HG03175 (cell line): ENCODE measurements around the gene PRAME.
"Not testable (repeated sequence)": the region's sequence is repeated elsewhere in the genome, so short reads cannot be mapped to it uniquely, and the experiment has no call there.

Source experiments
- ATAC-seq: cut with Tn5 transposase; IDR thresholded peaks from one replicate; pipeline ENCODE4 v1.9.1; 2021; ENCODE audit warnings: mild to moderate bottlenecking, moderate library complexity; ENCODE audit not compliant: unreplicated experiment

The PRAME gene

DNA sequence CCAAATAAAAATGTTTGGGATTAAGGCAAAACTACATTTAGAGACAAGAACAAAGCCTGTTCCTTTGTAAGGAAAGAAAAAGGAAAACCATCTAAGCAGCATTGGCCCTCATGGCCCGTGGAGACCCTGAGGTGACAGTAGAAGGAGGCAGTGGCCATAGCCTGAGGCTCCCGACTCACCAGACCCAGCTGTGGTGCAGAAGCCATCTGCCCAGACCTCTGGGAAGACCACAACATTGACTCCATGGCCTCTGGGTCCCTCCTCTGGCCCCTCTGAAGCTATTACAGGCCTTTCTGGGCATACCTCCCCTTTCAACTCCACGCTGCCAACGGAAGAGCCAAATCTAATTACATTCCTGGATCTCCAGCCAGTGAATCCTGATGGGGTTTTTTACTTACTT lies 6.4 kb downstream of the PRAME start:
- no peak for ATAC-seq

DNA sequence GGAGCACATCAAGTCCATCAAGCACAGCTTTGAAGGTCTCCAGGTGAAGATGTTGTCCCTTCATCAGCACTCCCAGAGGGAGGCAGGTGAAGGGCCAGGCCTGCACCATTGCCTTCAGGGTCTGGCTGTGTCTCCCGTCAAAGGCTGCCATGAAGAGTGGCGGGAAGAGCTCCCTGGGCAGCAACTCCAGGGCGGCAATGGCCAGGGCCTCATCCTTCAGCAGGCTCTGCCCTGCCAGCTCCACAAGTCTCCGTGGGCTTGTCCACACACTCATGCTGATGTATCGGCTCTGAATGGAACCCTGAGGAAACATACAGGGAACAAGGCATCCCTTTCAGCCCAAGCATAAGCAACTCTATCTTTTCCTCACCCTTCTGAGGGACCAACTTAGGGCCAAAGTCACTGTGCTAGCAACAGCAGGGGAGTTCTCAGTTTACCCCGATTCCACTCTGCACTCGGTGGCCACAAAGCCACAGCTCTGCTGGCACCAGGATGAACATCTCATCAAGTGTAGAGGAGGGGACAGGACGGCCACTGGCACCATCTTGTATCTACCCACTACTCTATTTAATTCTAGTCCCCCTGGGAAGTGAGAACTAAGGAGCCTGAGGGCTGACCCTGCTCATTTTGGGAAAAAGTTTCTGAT lies 8.2 kb downstream of the PRAME start:
- ATAC-seq: no peak

DNA sequence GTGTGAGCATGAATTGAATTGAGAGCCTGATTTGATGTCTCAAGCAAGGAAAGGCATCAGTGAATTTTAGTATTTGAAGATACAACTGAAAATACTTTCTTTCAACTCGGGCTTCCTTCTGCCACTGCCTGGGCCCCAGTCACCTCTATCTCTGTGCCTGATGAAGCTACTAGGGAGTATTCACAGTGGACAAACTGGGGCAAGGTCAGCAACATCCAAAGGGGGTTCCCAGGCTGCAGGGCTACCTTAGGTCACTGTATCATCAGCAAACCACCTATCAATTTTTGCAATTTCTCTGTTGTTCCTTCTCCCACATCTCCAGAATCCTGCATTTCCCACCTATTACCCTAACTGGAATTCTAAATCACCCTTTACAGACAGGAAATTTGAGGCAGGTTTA lies 10.2 kb downstream of the PRAME start:
- no peak for ATAC-seq

DNA sequence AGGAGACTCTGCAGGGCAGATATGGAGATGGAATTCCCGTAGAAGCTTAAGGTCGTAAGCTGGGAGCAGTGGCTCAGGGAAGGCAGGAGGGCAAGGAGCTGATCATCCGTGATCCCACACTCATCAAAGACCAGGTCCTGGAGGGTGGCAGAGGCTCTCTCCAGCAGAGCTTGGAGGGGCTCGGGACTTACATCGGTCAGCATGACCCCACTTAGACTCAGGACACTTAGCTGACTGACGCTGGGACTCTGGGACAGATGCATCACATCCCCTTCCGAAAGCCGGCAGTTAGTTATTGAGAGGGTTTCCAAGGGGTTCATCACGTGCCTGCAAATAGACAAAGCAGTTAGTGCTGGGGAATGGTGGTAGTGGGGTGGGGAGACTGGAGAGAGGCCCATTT lies 10.7 kb downstream of the PRAME start:
- no peak for ATAC-seq

DNA sequence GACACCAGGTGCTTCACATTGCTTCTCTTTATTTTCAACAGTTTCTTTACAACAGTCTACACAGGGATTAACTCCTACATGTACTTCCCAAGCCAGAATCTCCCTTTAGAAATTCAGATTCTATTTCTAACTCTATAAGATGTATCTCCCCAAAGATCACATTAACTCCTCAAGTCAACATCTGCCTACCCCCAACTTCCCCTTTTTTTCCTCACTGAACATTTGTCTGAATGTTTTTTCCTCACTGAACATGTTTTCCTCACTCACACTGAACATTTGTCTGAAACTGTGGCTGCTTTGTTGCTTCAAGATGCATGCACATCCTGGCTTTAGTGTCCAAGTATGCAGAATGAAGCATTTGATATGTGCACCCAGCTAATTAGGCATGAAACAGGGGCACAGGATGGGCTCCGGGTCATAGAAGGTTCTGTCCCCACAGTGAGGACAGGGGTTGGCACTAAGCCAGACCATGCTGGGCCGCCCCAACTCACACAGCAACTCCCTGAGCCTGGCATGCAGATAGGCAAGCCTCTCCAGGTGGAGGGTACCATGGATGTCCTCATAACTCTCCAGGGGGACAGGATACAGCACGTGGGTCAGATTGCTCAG lies 11.3 kb downstream of the PRAME start:
- ATAC-seq: no peak

DNA sequence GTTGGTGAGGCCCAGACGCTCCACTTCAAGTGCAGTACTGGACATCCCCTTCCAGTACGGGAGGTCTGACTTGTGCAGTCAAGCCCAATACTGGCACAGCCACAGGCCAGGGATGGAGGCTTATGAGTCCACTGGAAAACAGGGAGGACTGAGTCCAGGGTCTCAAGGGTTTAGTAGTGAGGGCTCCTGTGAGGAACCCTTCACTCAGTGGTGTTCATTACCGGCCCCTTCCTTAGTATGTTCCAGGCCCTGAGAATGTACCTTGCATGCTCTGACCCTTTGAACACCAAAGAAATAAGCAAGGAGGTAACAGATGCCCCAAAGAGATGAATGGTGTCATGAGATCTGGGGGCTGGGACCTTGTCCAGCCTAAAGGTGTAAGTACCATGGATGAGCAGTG lies 11.8 kb downstream of the PRAME start:
- ATAC-seq: no peak

DNA sequence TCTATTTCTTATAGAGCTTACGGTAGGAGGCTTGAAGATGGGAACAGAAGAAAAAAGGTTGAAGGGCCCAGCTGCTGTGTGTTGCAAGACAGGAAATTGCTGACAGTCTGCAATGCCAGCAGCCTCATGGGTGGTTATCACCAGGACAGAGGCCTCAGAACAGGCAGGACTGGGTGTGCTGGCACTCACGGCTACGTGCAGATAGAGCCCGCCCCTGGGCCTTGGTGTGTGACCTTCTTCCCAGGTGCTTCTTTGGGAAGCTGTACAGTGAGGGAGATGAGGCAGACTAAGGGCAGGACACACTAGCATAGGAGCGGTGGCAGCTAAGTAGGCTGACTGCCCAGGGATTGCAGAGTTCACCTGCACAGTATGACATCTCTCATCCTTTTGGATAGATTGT lies 12.6 kb downstream of the PRAME start:
- ATAC-seq: no peak

DNA sequence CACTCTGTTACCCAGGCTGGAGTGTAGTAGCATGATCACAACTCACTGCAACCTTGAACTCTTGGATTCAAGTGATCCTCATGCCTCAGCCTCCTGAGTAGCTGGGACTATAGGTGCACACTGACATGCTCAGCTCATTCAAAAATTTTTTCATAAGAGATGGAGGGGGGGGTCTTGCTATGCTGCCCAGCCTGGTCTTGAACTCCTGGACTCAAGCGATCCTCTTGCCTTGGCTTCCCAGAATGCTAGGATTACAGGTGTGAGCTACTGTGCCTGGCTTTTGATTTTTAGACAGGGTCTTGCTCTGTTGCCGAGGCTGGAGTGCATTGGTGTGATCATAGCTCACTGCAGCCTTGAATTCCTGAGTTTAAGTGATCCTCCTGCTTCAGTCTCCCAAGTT lies 14.0 kb downstream of the PRAME start:
- ATAC-seq: no peak

DNA sequence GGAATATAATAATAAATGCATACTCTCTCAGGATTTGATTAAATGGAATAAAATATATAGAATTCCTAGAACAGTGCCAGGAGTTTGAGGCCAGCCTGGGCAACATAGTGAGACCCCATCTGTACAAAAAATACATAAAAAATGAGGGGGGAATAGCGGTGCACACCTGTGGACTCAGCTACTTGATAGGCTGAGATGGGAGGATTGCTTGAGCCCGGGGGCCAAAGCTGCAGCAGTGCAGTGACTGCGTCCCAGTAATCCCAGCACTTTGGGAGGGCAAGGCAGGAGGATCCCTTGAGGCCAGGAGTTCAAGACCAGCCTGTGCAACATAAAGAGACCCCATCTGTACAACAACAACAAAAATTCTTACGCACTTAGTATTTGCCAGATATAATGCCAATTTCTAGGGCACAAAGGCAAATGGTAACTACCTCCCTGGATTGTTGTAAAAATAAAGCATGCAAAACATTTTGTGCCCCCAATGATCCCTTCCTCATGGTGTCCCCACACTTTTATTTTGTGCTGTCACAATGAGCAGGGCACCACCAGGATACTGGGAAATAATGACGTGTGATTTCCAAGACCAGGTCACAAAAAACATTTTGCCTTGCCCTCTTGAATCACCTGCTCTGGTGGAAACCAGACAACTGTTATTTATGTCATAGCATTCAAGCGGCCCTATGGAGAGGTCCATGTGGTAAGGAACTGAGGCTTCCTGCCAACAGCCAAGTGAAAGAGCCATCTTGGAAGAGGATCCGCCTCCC lies 20.7 kb downstream of the PRAME start:
- ATAC-seq: no peak

DNA sequence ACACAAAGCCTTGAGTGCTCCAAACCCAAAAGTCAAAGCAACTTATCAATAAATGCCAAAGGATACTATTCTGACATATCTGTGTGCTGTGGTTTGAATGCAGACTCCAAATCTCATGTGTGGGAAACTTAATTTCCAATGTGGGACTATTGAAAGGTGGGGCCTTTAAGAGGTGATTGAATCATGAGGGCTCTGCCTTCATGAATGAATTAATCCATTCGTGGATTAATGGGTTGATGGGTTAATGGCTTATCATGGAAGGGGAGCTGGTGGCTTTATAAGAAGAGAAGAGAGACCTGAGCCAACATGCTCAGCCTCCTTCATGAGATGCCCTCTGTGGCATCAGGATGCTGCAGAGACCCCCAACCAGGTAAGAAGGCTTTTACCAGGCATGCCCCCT lies 22.1 kb downstream of the PRAME start:
- no peak for ATAC-seq

DNA sequence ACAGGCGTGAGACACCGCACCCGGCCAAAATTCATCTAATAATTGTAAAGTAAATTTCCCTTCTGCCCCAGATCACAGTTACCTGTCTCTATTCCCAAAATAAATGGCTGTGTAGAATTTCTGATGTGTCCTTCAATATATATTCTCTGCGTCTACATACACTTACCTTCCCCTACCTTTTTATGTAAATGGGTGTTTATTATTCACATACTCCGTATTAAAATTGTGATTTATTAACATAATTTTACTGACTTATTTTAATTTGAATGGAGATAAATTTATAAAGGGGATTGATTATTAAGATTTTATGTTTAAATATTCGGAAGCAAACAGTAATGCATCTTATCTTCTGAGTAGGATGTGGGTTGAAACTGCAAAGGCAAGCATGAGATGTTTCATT lies 22.6 kb downstream of the PRAME start:
- no peak for ATAC-seq

DNA sequence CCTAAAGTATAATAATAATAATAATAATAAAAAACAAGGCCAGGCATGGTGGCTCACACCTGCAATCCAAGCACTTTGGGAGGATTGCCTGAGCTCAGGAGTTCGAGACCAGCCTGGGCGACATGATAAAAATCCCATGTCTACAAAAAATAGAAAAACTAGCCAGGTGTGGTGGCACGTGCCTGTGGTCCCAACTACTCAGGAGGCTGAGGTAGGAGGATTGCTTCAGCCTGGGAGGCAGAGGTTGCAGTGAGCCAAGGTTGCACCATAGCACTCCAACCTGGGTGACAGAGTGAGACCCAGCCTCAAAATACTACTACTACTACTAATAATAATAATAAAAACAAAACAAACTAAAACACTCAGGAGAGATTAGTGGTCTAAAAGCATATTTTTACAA lies 23.4 kb downstream of the PRAME start:
- ATAC-seq: no peak

DNA sequence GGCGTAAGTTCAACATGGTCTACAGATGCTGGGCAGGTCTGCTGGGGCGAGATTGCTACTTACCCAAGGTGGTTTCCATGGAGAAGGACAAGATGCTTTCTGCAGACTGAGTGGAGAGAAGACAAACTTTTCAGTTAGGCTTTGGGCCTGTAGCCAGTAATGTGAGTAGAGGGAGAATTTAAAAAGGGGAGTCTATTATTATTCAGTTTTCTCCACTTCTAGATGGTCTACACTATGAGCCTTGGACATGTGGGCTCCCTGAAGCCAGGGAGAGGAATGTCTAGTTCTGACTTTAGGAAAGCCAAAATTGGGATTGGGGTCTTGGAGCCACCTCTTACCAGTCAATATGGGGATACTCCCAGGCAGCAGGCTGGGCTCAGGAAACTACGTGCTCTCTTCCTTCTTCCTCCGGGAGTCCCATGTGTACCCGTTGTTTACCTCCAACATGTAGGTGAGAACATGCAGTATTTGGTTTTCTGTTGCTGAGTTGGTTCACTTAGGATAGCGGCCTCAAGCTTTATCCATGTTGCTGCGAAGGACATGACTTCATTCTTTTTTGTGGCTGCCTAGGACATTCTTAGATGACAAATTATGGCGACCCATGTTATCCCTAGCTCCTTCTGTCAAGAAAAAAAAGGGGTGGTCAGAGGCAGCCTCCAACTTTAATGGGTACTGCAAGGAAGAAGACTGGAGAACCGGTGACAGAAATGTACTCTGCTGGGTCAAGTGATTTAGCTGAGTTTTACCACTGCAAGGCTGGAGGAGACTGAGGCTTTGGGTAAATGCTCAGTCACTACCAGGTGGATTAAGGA lies 24.3 kb downstream of the PRAME start:
- ATAC-seq: no peak

DNA sequence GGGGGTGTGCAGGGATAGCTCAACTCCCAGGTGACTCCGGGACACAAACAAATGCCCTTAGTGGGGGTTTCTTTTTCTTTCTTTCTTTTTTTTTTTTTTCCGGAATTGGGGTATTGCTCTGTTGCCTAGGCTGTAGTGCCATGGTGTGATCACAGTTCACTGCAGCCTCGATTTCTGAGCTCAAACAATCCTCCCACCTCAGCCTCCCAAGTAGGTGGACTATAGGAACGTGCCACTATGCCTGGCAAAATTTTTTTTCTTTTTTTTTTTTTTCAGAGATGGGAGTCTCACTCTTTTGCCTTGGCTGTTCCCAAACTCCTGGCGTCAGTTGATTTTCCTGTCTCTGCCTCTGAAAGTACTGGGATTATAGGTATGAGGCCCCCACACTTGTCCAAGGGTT lies 25.2 kb downstream of the PRAME start:
- no peak for ATAC-seq

DNA sequence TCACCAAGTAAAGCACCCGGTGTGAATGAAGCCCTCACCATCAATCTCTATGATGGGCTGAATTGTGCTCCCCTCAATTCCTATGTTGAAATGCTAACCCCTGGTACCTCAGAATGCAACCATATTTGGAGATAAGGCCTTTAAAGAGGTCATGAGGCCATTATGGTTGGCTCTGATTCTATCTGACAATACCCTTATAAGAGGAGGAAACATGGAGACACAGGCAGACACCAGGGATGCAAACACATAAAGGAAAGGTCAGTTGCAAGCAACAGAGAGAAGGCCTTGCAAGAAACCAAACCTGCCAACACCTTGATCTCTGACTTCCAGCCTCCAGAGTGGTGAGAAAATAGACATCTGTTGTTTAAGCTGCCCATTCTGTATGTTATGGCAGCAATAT lies 25.6 kb downstream of the PRAME start:
- ATAC-seq: no peak

DNA sequence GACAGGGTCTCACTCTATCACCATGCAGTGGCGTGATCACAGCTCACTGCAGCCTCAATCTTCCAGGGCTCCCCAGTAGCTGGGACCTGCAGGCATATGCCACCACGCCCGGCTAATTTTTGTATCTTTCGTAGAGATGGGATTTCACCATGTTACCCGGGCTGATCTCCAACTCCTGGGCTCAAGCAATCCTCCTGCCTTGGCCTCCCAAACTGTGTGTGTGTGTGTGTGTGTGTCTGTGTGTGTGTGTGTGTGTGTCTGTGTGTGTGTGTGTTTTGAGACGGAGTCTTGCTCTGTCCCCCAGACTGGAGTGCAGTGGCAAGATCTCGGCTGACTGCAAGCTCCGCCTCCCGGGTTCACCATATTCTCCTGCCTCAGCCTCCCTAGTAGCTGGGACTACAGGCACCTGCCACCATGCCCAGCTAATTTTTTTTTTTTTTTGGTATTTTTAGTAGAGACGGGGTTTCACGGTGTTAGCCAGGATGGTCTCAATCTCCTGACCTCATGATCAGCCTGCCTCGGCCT lies 26.5 kb downstream of the PRAME start:
- ATAC-seq: not testable (repeated sequence)

DNA sequence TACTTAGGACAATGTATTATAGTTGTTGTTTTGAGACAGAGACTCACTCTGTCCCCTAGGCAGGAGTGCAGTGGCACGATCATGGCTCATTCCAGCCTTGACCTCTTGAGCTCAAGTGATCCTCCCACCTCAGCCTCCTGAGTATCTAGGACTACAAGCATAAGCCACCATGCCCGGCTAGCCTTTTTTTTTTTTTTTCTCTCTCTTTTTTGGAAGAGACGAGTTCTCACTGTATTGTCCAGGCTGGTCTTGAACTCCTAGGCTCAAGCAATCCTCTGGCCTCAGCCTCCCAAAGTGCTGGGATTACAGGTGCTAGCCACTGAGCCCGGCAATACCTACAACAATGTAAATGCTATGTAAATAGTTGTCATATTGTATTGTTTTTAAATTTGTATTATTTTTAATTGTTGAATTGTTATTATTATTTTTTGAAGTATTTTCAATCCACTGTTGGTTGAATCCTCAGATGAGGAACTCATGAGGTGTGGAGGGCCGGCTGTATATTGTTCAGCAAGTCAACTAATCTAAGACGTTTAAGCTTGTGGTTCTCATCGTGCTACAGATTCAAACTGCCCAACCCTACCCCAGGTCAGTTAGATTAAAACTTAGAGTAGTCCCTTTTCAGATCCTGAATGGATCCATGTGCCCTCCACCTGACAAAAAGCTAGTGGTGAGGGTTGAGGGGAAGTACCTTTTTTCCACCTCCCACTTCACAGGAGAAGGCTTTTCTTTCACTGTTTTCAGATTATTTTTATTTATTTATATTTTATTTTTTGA lies 27.1 kb downstream of the PRAME start:
- no peak for ATAC-seq

DNA sequence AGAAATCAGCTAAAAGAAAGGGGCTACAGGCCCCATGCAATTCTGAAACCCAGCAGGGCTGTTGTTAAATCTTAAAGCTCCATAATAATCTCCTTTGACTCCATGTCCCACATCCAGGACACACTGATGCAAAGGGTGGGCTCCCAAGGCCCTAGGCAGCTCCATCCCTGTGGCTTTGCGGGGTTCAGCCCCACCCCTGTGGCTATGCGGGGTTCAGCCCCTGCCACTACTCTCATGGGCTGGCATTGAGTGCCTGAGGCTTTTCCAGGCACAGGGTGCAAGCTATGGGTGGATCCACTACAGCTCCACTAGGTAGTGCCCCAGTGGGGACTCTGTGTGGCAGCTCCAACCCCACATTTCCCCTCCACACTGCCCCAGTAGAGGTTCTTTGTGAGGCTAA lies 30.3 kb downstream of the PRAME start:
- no peak for ATAC-seq

DNA sequence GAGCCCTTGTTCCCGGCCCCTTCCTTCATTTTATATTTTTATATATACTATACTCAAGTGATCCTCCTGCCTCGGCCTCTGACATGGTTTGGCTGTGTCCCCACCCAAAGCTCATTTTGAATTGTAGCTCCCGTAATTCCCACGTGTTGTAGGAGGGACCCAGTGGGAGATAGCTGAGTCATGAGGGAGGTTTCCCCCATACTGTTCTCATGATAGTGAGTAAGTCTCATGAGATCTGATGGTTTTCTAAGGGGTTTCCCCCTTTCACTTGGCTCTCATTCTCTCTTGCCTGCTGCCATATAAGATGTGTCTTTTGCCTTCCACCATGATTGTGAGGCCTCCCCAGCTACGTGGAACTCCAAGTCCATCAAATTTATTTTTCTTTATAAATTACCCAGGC lies 31.8 kb downstream of the PRAME start:
- no peak for ATAC-seq

DNA sequence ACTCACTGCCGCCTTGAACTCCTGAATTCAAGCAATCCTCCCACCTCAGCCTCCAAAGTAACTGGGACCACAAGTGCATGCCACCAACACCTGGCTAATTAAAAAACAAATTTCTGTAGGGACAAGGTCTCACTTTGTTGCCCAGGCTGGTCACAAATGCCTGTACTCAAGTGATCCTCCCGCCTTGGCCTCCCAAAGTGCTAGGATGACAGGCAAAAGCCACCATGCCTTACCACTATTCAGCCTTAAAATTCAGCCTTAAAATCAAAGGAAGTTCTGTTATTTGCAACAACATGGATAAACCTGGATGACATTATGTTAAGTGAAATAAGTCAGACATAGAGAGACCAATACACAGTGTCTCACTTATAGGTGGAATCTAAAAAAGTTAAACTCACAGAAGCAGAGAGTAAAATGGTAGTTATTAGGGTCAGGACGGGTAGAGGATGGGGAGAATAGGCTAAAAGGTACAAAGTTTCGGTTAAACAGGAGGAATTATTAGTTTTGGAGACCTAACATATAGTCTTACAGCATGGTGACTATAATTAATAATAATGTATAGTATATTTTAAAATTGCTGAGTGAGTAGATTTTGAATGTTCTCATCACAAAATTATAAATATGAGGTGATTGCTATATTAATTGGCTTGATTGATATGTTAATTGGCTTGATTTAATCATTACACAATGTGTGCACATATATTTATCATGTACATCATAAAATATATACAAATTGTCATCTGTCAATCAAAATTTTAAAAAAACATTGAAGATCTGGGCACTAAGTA lies 32.7 kb downstream of the PRAME start:
- no peak for ATAC-seq
